Midbrain (tissue), 1 donor: ENCODE measurements around the gene OOEP.
"Not testable (repeated sequence)": the region's sequence is repeated elsewhere in the genome, so short reads cannot be mapped to it uniquely, and the experiment has no call there.

ENCODE experiments used
- DNase-seq: peaks from one replicate; lab custom pipeline; 2025; lab: John Stamatoyannopoulos, UW

OOEP gene

DNA sequence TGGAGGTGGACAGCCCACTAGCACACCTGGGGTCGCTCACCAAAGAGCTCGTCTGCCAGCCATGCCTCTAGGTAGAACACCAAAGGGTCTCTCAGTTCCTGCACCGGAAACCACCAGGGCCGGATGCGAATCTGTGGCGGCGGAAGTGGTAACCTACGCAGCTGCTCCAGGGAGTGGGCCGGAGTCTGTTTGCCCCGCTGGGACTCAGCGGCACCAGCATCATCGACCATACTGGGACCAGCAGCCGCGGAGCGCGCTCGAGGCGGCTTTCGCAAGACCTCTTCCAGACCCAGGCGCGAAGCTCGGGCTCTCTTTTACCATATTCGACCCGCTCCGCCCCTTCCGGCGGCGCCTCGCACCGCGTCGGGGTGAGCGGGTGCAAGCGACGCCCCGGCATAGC, at the start of gene OOEP:
TSS of gene OOEP (minus strand) at position 335 of the 400 bp plus-strand sequence. CDS start at position 230, 105 bp downstream.
- DNase-seq, result no peak

DNA sequence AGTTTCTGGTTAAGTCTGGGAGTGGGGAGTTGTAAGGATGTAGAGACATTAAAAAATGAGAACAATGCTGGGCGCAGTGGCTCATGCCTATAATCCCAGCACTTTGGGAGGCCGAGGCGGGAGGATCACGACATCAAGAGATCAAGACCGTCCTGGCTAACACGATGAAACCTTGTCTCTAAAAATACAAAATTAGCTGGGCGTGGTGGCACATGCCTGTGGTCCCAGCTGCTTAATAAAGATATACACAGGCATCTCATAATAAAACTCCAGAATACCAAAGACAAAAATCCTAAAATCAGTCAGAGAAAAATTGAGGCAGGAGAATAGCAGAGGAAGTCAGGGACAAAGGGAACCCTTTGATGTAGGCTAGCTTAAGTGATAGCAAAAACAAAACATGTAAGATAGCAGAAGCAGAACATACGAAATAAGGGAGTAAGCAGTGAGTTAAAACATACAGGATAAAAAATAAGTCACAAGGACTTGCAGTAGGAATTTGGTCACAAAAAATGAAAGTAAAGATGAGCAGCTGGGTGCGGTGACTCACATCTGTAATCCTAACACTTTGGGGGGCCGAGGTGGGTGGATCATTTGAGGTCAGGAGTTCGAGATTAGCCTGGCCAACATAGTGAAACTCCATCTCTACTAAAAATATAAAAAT, 48.5 kb upstream of the OOEP start:
- no peak for DNase-seq

GRCh38 chr6:73413102-73413501, 43.4 kb upstream of the OOEP start:
- DNase-seq, result no peak

DNA sequence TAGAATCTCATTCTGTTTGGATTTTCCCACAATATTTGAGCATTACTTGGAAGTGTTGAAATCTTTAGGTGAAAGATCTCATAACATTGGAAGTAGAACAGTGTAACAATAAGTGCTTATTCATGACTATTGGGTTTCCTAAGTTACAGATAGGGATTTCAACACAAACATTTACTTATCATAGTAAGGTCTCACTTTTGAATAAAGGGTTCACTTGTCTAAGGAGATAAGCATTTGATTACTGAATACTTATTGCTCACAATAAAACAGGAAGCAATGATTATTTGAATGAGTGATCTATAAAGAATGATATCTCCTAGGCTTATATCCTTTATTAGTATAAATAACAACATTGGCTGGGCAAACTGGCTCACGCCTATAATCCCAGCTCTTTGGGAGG, 39.7 kb upstream of the OOEP start:
- DNase-seq, result no peak

GRCh38 chr6:73400656-73401055, 31.0 kb upstream of the OOEP start:
- no peak for DNase-seq

GRCh38 chr6:73395875-73396274, 26.2 kb upstream of the OOEP start:
- no peak for DNase-seq

GRCh38 chr6:73394577-73395354, 25.1 kb upstream of the OOEP start, which contains the start of gene DDX43:
Gene DDX43 (plus strand): TSS chr6:73394828. CDS start chr6:73394906, 78 bp downstream.
- no peak for DNase-seq

- DNase-seq, result no peak
Measured at GRCh38 chr6:73393278-73393677, 23.6 kb upstream of the OOEP start.

DNA sequence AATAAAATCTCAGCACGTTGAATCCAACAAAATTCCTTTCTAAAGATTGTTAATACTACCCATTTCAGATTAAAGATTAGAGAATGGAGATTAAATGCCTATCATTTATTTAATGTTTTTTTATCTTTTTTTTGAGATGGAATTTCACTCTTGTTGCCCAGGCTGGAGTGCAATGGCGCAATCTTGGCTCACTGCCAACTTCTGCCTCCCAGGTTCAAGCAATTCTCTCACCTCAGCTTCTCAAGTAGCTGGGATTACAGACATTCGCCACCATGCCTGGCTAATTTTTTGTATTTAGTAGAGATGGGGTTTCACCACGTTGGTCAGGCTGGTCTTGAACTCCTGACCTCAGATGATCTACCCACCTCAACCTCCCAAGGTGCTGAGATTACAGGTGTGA, 22.5 kb upstream of the OOEP start:
- not testable (repeated sequence) for DNase-seq

- no peak for DNase-seq
Measured at GRCh38 chr6:73391675-73392074, 22.0 kb upstream of the OOEP start.

- DNase-seq, result no peak
Measured at GRCh38 chr6:73389854-73390253, 20.2 kb upstream of the OOEP start.

GRCh38 chr6:73388800-73389512, 19.3 kb upstream of the OOEP start:
- DNase-seq, result peak; percentile 12

DNA sequence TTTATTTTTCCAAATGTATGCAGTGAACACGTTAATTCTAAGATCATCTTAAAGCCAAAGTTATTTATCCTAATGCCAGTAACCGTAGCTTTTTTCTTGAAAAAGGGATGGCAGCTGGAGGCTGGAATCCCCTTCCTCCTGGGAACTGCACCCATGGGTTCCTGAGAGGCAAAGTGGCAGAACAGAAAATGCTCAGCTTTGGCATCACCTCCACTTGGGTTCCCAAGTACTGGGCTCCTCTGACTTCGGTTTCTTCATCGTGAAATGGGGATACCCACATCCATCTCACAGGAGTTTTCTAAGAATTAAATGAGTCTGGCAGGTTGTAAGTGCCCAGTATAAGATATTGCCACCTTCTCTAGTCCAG, 18.7 kb upstream of the OOEP start:
- DNase-seq, result no peak

DNA sequence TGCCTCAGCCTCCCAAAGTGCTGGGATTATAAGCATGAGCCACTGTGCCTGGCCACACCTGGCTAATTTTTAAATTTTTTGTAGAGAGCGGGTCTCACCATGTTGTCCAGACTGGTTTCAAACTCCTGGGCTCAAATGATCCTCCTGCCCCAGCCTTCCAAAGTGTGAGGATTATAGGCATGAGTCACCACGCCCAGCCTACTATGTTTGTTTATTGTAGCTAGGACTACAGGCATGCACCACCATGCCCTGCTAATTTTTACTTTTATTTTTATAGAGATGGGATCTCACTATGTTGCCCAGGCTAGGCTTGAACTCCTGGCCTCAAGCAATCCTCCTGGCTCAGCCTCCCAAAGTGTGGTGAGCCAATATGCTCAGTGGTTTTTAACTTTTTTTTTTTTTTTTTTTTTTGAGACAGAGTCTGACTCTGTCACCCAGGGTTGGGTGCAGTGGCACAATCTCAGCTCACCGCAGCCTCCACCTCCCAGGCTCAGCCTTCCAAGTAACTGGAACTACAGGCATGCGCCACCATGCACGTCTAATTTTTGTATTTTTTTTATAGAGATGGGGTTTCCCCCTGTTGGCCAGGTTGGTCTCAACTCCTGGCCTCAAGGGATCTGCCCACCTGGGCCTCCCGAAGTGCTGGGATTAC, 12.9 kb upstream of the OOEP start:
- no peak for DNase-seq

GRCh38 chr6:73381531-73381930, 11.8 kb upstream of the OOEP start:
- DNase-seq, result not testable (repeated sequence)

DNA sequence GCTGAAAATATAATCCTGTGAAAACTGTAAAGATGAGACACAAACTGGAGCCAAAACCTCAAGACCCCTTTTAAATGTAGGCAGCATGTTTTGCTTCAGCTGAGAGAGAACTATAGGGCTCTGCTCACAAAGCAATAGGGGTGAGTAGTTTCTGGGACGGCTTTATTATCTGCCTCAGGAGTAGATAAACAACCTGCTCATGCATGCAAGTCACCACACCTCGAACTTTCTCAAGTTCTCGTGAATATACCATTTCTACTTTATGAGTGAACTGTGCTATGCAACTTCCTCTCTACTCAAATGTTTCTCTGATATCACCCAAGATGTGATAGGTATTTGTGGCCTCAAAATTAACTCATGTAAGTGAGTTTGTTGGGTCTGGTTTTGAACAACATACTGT, 7.5 kb upstream of the OOEP start:
- DNase-seq, result no peak

DNA sequence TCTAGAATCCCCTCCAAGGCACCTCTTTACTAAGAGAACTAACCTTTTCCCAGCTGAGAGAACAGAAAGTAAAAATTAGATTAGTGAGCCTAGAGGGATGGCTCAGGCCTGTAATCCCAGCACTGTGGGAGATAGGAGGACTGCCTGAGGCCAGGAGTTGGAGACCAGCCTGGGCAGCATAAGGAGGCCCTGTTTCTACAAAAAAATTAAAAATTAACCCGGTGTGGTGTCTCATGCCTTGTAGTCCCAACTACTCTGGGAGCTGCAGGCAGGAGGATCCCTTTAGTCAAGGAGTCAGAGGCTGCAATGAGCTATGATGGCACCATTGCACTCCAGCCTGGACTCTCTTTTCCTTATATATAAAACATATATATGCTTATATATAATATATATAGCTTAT, 5.5 kb upstream of the OOEP start:
- no peak for DNase-seq

DNA sequence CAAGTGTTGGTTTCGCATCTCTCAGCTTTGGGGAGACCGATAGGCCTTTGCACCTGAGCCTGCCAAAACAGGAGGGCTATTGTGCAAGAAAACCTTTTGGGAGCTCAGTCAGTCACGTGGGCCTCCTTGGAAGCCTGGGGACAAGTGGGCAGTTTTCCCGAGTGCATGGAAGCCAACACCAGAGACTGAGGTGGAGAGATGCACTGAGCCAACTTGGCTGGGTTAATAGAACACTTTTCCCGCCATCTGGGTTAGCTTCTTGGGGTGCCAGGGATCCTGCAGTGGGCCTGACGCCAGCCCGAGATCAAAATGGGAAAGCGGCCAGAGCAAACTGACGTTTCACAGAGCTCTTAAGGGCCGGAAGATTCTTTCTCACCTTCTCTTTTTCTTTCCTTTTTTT, 2.8 kb upstream of the OOEP start:
- peak; percentile 41 for DNase-seq

- DNase-seq, result no peak
Measured at GRCh38 chr6:73371984-73372383, 2.3 kb upstream of the OOEP start.

- no peak for DNase-seq
Measured at GRCh38 chr6:73369157-73369556, 540 bp downstream of the OOEP start.

DNA sequence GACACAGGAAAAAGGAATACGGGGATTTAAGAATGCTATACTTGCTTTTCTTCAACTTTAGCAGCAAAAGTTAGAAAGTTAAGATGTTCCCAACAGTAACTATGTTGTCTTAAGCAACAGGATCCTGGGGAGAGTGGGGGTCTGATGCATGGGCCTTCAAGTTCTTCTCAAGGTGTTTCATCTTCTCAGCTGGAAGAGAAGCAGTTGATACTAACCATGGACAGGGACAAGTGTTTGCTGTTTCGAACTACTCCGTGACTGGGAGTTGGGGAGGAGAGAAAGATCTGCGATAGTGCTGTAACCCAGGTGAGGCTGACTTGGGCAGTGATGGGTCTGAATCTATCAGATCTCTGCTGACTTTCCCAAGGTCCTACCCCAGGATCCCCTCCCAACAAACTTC, 1.0 kb downstream of the OOEP start:
- DNase-seq, result no peak

- DNase-seq, result no peak
Measured at GRCh38 chr6:73367761-73368355, 1.8 kb downstream of the OOEP start.
